Activated gamma-delta T cell treated with Interleukin-2 at 50 U/mL for 16 hours (primary cell): ENCODE data around the gene LIMS3.
"Not testable (repeated sequence)": the region's sequence is repeated elsewhere in the genome, so short reads cannot be mapped to it uniquely, and the experiment has no call there.

Experiments used
- DNase-seq: peaks from one replicate; pipeline ENCODE4 v3.0.0-alpha.2; 2020

Gene LIMS3, protein sequence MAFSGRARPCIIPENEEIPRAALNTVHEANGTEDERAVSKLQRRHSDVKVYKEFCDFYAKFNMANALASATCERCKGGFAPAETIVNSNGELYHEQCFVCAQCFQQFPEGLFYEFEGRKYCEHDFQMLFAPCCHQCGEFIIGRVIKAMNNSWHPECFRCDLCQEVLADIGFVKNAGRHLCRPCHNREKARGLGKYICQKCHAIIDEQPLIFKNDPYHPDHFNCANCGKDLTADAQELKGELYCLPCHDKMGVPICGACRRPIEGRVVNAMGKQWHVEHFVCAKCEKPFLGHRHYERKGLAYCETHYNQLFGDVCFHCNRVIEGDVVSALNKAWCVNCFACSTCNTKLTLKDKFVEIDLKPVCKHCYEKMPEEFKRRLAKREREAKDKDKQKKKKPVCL

DNA sequence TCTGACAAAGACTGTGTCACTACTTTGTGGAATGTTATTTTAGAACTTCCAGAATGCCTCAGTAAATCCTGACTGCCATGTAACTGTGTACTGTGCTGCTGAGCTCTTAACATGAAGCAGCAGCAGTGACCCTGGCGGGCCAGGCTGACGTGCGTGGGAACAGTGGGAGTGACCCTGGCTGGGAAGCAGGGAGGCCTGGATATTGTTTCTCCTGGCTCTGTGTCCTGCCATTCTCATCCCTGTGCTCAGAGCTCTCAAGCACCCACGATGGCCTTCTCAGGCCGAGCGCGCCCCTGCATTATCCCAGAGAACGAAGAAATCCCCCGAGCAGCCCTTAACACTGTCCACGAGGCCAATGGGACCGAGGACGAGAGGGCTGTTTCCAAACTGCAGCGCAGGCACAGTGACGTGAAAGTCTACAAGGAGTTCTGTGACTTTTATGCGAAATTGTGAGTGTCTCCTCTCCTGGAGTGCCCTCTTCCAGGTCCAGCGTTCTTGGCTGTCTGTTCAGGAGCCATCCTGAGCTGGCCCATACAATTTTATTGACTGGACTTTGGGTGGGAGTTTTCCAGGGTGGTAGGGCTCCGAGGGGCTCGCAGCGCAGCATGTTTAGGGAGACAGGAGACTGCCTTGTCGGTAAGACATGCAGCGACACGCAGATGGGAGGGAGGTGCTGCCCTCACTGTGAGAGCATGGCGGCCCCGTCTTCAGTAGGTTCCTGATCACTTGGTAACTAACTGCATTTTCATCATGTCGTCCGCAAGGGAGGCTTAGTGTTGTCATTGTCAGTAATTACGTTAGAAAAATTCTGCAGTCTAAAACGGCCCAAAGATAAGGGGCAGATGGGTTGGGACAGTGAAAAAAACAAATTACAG, at the start of gene LIMS3:
TSS of gene LIMS3 (plus strand) at position 227 of the 875 bp plus-strand sequence. CDS start at position 268, 41 bp downstream.
- not testable (repeated sequence) for DNase-seq

DNA sequence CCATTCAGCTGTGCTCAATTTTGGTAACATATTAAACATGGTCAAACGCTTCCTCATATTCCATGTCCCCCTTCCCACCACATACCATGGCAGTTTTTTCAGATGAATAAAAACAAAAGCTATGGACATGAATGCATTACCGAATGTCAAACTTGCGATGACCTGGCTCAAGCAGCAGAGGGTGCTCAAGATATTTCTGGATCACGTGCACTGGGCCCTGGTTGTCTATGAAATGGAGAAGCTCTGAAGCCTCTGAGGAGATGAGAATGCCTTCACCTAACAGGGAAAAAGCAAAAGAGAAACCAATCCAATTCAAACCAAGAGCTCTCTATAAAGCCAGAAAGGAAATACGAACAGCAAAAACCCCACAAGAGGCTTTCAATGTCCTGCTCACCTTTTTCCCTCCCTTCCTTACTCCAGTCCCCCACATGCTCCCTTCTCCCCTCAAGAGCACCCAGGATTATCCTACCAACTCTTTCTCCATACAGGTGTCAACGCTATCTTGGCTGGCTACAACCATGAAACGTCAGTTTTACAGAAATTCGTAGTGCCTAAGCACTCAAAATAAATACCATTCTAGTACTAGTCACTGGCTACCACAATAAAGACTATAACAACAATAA, 27.2 kb upstream of the LIMS3 start:
- not testable (repeated sequence) for DNase-seq

DNA sequence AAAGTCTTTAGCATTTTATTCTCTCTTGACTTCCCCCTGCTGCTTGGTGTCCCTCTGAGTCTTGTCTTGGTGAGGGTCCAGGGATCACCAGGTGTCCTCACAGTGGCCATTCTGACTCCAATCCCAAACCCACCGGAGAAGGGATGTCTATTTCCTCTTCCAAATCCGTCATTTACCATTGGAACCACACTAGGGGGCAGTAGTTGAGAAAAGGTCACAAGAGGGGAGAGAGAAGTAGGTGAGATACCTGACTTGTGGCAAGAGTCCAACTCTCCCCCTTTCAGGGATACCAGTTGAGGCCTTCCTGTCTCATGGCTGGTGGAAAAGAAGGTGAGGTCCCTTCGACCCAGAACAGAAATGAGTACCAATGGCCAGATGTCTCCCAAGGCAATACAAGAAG, 21.9 kb upstream of the LIMS3 start:
- not testable (repeated sequence) for DNase-seq

DNA sequence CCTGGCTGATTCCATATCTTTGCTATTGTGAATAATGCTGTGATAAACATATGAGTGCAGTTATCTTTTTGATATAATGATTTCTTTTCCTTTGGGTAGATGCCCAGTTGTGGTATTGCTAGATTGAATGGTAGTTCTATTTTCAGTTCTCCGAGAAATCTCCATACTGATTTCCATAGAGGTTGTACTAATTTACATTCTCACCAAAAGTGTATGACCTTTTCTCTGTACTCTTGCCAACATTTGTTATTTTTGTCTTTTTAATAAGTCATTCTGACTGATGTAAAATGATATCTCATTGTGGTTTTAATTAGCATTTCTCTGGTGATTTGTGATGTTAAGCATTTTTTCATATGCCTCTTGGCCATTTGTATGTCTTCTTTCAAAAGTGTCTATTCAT, 16.4 kb upstream of the LIMS3 start:
- not testable (repeated sequence) for DNase-seq

DNA sequence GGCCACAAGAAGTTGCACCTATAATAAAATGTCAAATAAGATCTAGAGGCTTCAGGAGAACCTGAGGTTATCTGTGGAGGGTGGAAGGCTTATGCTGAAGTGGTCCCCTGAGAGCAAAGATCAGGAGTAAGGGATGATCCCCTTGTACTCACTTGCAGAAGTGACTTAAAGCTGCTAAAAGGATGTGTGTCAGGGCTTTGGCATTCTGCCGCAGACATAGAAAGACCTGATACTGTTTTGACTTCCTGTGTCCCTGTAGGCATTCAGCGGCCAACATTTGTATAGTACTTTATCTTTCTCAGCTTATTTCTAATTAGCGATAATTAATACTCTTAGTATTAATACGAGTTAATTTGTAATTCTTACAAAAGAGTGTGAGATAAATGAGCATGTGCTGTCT, 10.1 kb upstream of the LIMS3 start:
- DNase-seq: not testable (repeated sequence)

DNA sequence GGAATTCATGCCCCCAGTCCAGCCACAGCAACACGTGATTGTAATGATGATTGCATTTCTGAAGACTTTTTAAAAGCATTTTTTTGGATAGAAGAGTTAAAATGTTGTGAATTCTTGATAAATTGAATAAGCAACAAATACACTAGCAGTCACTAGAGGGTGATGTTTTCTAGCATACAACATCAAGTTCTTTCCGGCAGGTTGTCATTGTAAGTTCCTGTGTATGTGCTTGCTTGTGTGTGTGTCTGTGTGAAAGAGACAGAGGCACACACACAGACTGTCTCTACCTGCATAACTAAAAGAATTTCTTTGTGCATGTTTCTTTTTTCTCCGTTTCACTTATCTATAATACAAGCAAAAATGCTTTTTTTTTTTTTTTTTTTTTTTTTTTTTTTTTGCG, 8.6 kb upstream of the LIMS3 start:
- DNase-seq: not testable (repeated sequence)

DNA sequence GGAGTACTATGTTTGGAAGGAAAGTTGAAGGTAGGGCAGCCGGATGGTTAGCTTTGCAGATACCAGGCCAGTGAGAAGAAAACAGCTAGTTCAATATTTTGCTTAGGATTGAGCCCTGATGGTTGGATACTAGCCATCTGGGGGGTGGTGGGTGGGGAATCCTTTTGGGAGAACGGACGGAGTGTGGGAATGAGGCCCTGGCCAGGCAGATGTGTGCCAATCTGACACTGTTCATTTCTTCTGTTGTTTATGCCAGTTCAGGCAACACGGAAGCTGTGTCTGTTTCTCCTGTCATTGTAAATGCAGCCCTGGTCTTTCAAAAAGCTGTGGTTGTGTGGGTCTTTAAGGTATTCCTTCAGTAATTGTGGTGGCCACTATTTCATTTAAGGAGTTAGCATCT, 7.5 kb upstream of the LIMS3 start:
- DNase-seq: not testable (repeated sequence)

DNA sequence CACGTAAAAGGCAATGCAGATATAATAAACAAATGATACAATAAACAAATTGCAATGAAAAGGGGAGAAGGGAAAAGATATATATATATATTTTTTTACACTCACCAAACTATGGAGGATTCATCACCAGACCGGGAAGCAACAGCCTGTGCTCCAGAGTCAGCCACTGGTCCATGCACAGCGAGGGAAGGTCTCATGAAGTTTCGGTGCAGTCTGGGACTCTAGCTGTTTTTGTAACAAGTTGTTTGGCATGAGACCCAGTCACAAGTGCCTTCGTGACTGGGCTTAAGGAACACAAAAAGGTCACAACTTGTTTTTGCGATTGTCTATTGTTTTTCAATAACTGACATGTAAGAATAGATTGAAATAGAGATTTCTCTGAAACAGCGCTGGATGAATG, 4.8 kb upstream of the LIMS3 start:
- DNase-seq: not testable (repeated sequence)

DNA sequence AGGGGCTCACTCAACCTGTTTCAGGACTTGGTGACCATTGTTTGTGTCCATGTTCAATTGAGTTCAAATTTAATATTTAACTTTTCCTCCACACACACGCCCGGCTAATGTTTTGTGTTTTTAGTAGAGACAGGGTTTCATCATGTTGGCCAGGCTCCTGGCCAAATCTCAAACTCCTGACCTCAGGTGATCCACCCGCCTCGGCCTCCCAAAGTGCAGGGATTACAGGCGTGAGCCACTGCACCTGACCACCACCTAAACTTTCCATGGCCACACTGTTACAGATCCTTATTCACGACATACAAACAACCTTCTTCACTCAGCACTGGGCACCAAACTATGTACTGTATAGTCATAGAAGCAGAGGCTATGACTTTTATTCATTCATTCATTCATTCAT, 4.3 kb upstream of the LIMS3 start:
- DNase-seq: not testable (repeated sequence)

DNA sequence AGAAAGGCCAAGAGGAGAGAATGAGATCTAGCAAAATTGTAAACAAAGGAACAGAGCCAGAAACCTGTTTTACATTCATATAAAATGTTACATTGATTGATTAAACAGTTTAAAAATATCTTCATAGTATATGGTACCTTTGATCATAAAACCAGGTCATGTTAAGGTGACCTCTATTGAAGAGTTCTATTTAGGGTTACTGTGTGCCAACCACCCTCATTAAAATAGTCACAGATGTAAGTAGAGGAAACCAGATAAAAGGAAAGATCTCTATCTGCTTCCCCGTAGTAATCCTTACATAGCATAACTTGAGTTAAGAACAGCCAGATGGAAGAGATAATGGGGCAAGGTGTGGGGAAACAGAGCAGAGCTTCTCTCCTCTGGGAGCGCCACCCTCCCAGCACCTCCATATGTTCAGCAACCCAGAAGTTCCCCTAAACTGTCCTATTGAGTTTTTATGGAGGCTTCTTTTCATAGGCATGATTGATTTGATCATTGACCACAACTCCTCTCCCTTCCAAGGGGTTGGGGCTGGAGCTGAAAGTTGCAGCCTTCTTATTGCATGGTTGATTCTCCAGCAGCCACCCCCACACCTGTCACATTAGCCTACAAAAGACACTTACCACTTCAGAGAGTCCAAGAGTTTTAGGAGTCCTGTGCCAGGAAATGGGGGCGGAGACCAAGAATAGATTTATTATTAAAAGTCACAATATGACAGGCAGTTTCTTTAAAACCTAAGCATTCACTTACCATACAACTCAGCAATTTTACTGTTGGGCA, 3.2 kb upstream of the LIMS3 start:
- not testable (repeated sequence) for DNase-seq

DNA sequence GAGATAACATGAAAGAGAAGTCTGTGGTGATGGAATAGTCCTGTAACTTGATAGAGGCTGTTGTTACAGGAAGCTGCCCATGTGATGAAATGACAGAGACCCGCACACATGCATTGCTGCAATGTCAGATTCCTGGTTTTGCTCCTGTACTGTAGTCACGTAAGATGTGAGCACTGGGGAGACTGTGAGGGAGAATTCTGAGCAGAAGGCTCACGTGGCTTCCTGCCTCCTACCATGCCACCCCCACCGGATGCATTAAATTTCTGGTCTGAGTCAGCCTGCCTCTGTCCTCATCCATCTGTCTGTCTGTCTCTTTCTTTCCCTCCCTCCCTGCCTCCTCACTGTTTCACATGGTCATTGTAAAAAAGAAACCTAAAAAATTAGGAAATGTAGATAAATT, 2.3 kb upstream of the LIMS3 start:
- not testable (repeated sequence) for DNase-seq

DNA sequence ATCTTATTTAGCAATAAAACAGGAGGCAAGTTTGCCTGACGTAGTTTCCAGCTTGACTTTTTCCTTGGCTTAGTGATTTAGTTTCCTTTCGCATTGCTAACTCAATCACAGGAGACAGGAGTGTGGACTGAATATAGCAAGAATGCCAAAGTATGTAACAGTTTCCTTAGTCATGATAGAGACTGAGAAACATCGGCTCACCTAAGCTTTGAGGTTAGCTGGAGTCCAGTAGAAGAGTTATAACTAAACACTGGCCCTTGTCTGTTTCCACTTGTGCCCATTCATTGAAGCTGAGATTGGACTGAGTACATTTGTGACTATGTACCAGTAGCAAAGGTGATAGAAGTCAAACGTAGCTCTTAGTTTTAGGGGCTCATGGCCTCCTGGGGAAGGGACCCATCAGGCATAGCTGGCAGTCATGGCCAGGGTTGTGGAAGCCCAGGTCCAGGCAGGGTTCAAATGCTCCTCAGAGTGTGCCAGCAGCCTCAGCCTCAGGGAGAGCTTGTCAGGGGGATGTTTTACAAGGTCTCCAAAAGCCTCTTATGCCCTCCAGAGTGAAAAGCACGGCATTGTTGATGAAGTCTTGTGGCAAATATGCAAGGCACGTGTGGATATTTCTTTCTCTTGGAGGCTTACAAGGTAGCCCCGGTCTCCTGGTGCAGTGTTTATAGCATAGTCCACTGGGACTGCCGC, 573 bp upstream of the LIMS3 start:
- DNase-seq: not testable (repeated sequence)

DNA sequence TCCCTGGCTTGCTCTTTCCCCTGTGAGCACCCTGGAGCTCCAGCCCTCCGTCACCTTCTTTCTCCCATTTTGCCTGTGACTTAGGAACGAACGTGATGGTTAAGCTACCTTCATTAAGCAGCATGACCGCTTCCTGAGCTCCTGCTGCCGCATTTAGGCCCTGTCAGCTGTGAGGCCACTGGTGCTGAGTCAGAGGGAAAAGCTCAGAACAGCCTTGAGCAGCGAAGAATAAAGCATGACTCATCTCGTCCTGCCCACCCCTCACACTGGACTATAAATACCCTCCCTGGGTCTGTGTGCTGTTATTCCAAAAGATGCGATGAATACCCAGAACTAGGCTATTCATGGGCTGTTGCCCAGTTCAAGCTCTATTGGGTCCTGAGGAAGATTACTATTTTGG, 7.3 kb downstream of the LIMS3 start:
- not testable (repeated sequence) for DNase-seq

DNA sequence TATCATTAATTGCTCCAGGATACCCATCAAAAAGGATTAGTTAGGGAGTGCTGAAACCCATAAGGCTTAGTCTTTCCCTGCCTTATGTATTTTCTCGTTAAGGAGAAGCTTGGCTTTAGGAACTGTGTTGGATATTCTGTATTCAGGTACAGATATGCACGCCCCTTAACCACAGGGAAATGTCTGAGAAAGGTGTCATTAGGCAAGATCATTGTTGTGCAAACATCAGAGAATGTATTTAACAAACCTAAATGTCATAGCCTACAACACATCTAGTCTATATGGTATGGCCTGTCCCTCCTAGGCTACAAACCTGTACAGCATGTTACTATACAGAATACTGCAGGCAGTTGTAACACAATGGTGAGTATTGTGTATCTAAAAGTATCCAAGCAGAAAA, 10.1 kb downstream of the LIMS3 start:
- not testable (repeated sequence) for DNase-seq

DNA sequence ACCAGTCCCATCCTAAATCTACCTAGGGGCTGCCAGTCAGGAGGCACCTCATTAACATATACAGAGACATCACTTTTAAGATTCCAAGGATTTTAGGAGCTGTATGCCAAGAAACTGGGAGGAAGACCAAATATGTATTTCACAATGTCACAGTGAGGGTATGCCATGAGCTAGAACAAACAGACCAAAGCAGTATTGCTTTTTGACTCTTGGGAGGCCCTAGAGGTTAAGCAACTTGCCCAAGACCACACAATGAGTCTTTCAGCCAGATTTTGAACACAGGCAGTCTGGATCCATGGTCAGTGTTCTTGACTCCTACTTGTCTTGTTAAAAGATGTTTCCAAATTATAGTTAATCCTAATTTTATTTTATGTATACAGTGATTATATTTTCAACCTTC, 12.3 kb downstream of the LIMS3 start:
- DNase-seq: not testable (repeated sequence)

DNA sequence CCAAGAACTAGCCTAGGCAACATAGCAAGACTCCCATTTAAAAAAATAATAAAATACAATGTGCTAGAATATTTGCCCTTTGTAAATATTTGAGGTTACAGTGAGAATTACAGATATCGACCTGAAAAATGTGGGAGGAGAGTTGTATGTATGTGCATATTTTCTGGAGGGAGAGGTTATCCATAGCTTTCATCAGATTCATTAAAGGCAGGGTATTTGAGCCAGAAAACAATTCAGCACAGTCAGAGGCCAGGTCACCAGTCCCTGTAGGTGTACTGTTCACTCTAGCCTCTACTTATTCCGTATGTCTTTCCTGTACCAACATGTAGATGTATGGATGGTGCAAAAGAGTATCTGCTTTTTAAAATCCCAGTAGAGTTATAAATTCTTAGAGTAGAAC, 15.4 kb downstream of the LIMS3 start:
- DNase-seq: not testable (repeated sequence)

DNA sequence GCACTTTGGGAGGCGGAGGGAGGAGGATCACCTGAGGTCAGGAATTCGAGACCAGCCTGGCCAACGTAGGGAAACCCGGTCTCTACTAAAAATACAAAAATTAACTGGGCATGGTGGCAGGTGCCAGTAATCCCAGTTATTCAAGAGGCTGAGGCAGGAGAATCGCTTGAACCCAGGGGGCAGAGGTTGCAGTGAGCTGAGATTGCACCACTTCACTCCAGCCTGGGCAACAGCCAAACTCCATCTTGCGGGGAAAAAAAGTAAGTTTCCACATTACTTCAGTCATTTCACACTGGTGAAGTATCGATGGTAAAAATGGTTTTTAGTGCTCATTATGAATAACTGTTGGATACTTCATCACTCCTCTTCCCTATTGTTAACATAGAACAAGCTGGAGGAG, 16.1 kb downstream of the LIMS3 start:
- not testable (repeated sequence) for DNase-seq

DNA sequence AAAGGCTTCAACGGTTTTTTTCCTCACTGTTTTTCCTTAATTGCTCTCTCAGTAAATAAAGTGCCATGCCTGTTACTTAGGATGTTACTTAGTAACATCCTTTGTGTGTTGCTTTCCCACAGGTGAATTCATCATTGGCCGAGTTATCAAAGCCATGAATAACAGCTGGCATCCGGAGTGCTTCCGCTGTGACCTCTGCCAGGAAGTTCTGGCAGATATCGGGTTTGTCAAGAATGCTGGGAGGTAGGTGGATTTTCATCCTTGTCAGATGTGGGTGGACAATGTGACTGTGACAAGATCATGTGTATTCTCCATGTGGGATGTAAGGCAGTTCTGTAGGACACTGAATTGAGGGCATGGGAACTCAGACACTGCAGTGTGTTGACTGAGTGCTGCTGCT, 17.3 kb downstream of the LIMS3 start:
- not testable (repeated sequence) for DNase-seq

DNA sequence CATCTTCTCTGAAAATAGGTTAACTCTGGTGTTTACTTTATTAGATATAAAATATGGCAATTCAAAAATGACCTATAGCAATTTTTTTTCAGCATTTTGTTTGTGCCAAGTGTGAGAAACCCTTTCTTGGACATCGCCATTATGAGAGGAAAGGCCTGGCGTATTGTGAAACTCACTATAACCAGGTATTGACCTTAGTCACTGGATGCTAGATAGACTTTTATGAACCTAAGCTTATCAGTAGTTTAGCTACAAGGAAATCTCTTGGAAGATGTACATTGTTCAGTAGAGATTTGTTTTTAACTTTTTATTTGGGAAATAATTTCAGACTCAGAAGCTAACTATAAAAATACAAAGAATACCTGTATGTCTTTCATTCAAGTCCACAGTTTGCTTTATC, 21.7 kb downstream of the LIMS3 start:
- DNase-seq: not testable (repeated sequence)

DNA sequence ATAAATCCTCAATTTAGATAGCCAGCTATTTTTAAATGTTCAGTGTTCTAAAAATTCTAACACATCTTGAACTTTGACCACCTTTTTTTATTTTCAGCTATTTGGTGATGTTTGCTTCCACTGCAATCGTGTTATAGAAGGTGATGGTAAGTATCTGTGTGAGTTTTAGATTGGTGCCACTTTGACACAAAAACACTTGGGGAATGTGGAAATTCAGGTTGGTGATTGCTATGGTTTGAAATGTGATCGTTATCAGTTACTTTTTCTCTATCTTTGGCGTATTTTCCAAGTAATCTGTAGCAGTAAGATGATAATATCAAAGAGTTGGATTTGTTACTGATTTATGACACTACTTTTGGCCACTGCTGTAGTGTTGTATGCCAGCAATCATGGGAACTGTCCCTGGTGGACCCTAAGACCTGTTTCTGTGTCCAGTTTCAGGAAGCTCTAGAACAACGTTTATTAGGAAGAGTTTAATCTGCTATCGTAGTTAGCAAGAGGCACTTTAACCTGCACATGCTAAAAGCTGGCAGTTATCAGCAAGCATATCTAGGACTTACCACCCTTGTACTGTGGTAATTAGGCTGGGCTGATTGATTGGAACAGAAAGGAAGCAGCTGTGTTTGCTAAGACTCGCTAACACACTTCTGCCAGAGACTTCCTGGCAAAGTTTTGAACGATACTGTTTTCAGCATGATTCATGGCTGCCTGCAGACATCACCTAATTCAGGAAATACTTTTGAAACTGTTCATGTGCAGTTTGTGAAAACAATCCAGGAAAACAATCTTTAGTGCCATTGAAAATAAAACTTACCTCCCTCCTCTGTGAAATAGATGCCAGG, 23.3 kb downstream of the LIMS3 start:
- DNase-seq: not testable (repeated sequence)

DNA sequence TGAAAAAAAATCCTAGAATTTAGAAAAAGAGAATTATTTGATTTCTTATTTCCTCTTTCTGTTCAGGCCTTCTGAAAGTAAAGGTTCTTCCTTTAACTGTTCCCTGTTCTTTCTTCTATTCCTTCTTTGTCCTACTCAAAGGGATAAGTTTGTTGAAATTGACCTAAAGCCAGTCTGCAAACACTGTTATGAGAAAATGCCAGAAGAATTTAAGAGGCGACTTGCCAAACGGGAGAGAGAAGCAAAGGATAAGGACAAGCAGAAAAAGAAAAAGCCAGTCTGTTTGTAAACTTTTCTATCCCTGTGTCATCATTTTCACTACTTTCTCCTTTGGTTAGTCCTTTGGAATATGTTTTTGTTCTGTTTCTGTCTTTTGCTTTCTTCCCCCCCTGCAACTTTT, 26.0 kb downstream of the LIMS3 start:
- not testable (repeated sequence) for DNase-seq
